ENCODE results near the gene FLCN. TPM values are rescaled to one million over a fixed set of nuclear protein-coding genes. Genes with fewer than 3 reads are reported as not detected.
"Not testable (repeated sequence)": the region's sequence is repeated elsewhere in the genome, so short reads cannot be mapped to it uniquely, and the experiment has no call there.

Gene FLCN
- polyA plus RNA-seq, 1 donor: 116 TPM

GRCh38 chr17:17264430-17264829, 27.5 kb upstream of the FLCN start:
- WGBS (ENCODE audit: insufficient coverage, low lambda C conversion rate): no CpG with 5 or more reads among the region's 2 CpGs

GRCh38 chr17:17258998-17259397, 22.0 kb upstream of the FLCN start:
- no peaks in the 10 kb centered on the region for H3K9me3 ChIP-seq (ENCODE audit: control insufficient read depth, low read depth, low read length)
- no peak for DNase-seq
- H3K27ac ChIP-seq (ENCODE audit: low read length): no peak overlapping the region
- H3K4me1 ChIP-seq (ENCODE audit: control insufficient read depth, insufficient read depth, low read length): no peaks in the 10 kb centered on the region
- peaks cover 65% of the 10 kb centered on the region for H3K36me3 ChIP-seq (ENCODE audit: control insufficient read depth, insufficient read depth, low read length)
- H3K4me3 ChIP-seq (ENCODE audit: low read length): no peak overlapping the region
- WGBS (ENCODE audit: insufficient coverage, low lambda C conversion rate): 100% methylated on average over 1 of the region's 4 CpGs
- no peaks in the 10 kb centered on the region for H3K27me3 ChIP-seq (ENCODE audit: control insufficient read depth, insufficient read depth, low read length)

More at GRCh38 chr17:17264430-17264829, 27.5 kb upstream of the FLCN start:
- peaks cover 64% of the 10 kb centered on the region for H3K36me3 ChIP-seq (ENCODE audit: control insufficient read depth, insufficient read depth, low read length)
- DNase-seq: no peak
- no peak overlapping the region for H3K27ac ChIP-seq (ENCODE audit: low read length)
- no peak overlapping the region for H3K4me3 ChIP-seq (ENCODE audit: low read length)
- H3K9me3 ChIP-seq (ENCODE audit: control insufficient read depth, low read depth, low read length): no peaks in the 10 kb centered on the region
- no peaks in the 10 kb centered on the region for H3K27me3 ChIP-seq (ENCODE audit: control insufficient read depth, insufficient read depth, low read length)
- no peaks in the 10 kb centered on the region for H3K4me1 ChIP-seq (ENCODE audit: control insufficient read depth, insufficient read depth, low read length)

- no peak for DNase-seq
- Histone ChIP-seq H3K4me3 (ENCODE audit: low read length) (no peak overlapping the region), H3K4me1 (ENCODE audit: control insufficient read depth, insufficient read depth, low read length) (no peaks in the 10 kb centered on the region), H3K9me3 (ENCODE audit: control insufficient read depth, low read depth, low read length) (no peaks in the 10 kb centered on the region), H3K27me3 (ENCODE audit: control insufficient read depth, insufficient read depth, low read length) (no peaks in the 10 kb centered on the region), H3K36me3 (ENCODE audit: control insufficient read depth, insufficient read depth, low read length) (peaks cover 70% of the 10 kb centered on the region), H3K27ac (ENCODE audit: low read length) (no peak overlapping the region)
- 80% methylated on average over 2 of the region's 7 CpGs for WGBS (ENCODE audit: insufficient coverage, low lambda C conversion rate)
These were observed 21.0 kb upstream of the FLCN start for GRCh38 chr17:17258011-17258410.

- no peaks in the 10 kb centered on the region for H3K9me3 ChIP-seq (ENCODE audit: control insufficient read depth, low read depth, low read length)
- H3K27me3 ChIP-seq (ENCODE audit: control insufficient read depth, insufficient read depth, low read length): no peaks in the 10 kb centered on the region
- no CpG with 5 or more reads among the region's 1 CpG for WGBS (ENCODE audit: insufficient coverage, low lambda C conversion rate)
- H3K27ac ChIP-seq (ENCODE audit: low read length): no peak overlapping the region
- no peak for DNase-seq
- peaks cover 71% of the 10 kb centered on the region for H3K36me3 ChIP-seq (ENCODE audit: control insufficient read depth, insufficient read depth, low read length)
- no peak overlapping the region for H3K4me3 ChIP-seq (ENCODE audit: low read length)
- no peaks in the 10 kb centered on the region for H3K4me1 ChIP-seq (ENCODE audit: control insufficient read depth, insufficient read depth, low read length)
These were observed 19.3 kb upstream of the FLCN start for GRCh38 chr17:17256316-17256715.

- not testable (repeated sequence) for H3K4me1 ChIP-seq (ENCODE audit: control insufficient read depth, insufficient read depth, low read length); DNase-seq; H3K9me3 ChIP-seq (ENCODE audit: control insufficient read depth, low read depth, low read length); H3K27me3 ChIP-seq (ENCODE audit: control insufficient read depth, insufficient read depth, low read length); H3K27ac ChIP-seq (ENCODE audit: low read length); H3K4me3 ChIP-seq (ENCODE audit: low read length)
- 93% methylated on average over 2 of the region's 11 CpGs for WGBS (ENCODE audit: insufficient coverage, low lambda C conversion rate)
- peaks cover 69% of the 10 kb centered on the region for H3K36me3 ChIP-seq (ENCODE audit: control insufficient read depth, insufficient read depth, low read length)
These were observed 18.7 kb upstream of the FLCN start for GRCh38 chr17:17255689-17256088.

GRCh38 chr17:17254036-17254435, 17.1 kb upstream of the FLCN start:
- Histone ChIP-seq H3K27me3 (ENCODE audit: control insufficient read depth, insufficient read depth, low read length) (no peaks in the 10 kb centered on the region), H3K4me1 (ENCODE audit: control insufficient read depth, insufficient read depth, low read length) (no peaks in the 10 kb centered on the region), H3K4me3 (ENCODE audit: low read length) (no peak overlapping the region), H3K9me3 (ENCODE audit: control insufficient read depth, low read depth, low read length) (no peaks in the 10 kb centered on the region), H3K36me3 (ENCODE audit: control insufficient read depth, insufficient read depth, low read length) (peaks cover 63% of the 10 kb centered on the region), H3K27ac (ENCODE audit: low read length) (no peak overlapping the region)
- 100% methylated on average over 1 of the region's 3 CpGs for WGBS (ENCODE audit: insufficient coverage, low lambda C conversion rate)
- DNase-seq: no peak

- WGBS (ENCODE audit: insufficient coverage, low lambda C conversion rate): no CpG with 5 or more reads among the region's 3 CpGs
- H3K4me3 ChIP-seq (ENCODE audit: low read length): no peak overlapping the region
These were observed 16.4 kb upstream of the FLCN start for GRCh38 chr17:17253406-17253805.

GRCh38 chr17:17252149-17252661, 15.2 kb upstream of the FLCN start:
- H3K27ac ChIP-seq (ENCODE audit: low read length): no peak overlapping the region
- no peaks in the 10 kb centered on the region for H3K4me1 ChIP-seq (ENCODE audit: control insufficient read depth, insufficient read depth, low read length)
- DNase-seq: no peak
- no peaks in the 10 kb centered on the region for H3K9me3 ChIP-seq (ENCODE audit: control insufficient read depth, low read depth, low read length)
- H3K4me3 ChIP-seq (ENCODE audit: low read length): no peak overlapping the region
- H3K27me3 ChIP-seq (ENCODE audit: control insufficient read depth, insufficient read depth, low read length): no peaks in the 10 kb centered on the region
- peaks cover 71% of the 10 kb centered on the region for H3K36me3 ChIP-seq (ENCODE audit: control insufficient read depth, insufficient read depth, low read length)
- WGBS (ENCODE audit: insufficient coverage, low lambda C conversion rate): no CpG with 5 or more reads among the region's 9 CpGs

More at GRCh38 chr17:17253406-17253805, 16.4 kb upstream of the FLCN start:
- Histone ChIP-seq H3K4me1 (ENCODE audit: control insufficient read depth, insufficient read depth, low read length) (no peaks in the 10 kb centered on the region), H3K9me3 (ENCODE audit: control insufficient read depth, low read depth, low read length) (no peaks in the 10 kb centered on the region), H3K36me3 (ENCODE audit: control insufficient read depth, insufficient read depth, low read length) (peaks cover 64% of the 10 kb centered on the region), H3K27me3 (ENCODE audit: control insufficient read depth, insufficient read depth, low read length) (no peaks in the 10 kb centered on the region), H3K27ac (ENCODE audit: low read length) (no peak overlapping the region)
- no peak for DNase-seq

GRCh38 chr17:17246879-17247278, 9.9 kb upstream of the FLCN start:
- WGBS (ENCODE audit: insufficient coverage, low lambda C conversion rate): 100% methylated on average over 1 of the region's 3 CpGs
- no peaks in the 10 kb centered on the region for H3K4me1 ChIP-seq (ENCODE audit: control insufficient read depth, insufficient read depth, low read length)
- no peak overlapping the region for H3K4me3 ChIP-seq (ENCODE audit: low read length)
- H3K9me3 ChIP-seq (ENCODE audit: control insufficient read depth, low read depth, low read length): no peaks in the 10 kb centered on the region
- H3K27ac ChIP-seq (ENCODE audit: low read length): no peak overlapping the region
- peaks cover 42% of the 10 kb centered on the region for H3K36me3 ChIP-seq (ENCODE audit: control insufficient read depth, insufficient read depth, low read length)
- no peaks in the 10 kb centered on the region for H3K27me3 ChIP-seq (ENCODE audit: control insufficient read depth, insufficient read depth, low read length)
- DNase-seq: no peak

GRCh38 chr17:17243163-17243562, 6.2 kb upstream of the FLCN start:
- Histone ChIP-seq H3K4me1 (ENCODE audit: control insufficient read depth, insufficient read depth, low read length) (no peaks in the 10 kb centered on the region), H3K36me3 (ENCODE audit: control insufficient read depth, insufficient read depth, low read length) (peaks cover 25% of the 10 kb centered on the region), H3K27ac (ENCODE audit: low read length) (no peak overlapping the region), H3K27me3 (ENCODE audit: control insufficient read depth, insufficient read depth, low read length) (no peaks in the 10 kb centered on the region), H3K4me3 (ENCODE audit: low read length) (no peak overlapping the region), H3K9me3 (ENCODE audit: control insufficient read depth, low read depth, low read length) (no peaks in the 10 kb centered on the region)
- DNase-seq: no peak
- WGBS (ENCODE audit: insufficient coverage, low lambda C conversion rate): no CpG with 5 or more reads among the region's 6 CpGs

GRCh38 chr17:17242246-17242645, 5.3 kb upstream of the FLCN start:
- no peaks in the 10 kb centered on the region for H3K27me3 ChIP-seq (ENCODE audit: control insufficient read depth, insufficient read depth, low read length)
- no peaks in the 10 kb centered on the region for H3K9me3 ChIP-seq (ENCODE audit: control insufficient read depth, low read depth, low read length)
- DNase-seq: no peak
- H3K4me3 ChIP-seq (ENCODE audit: low read length): no peak overlapping the region
- no CpG with 5 or more reads among the region's 7 CpGs for WGBS (ENCODE audit: insufficient coverage, low lambda C conversion rate)
- no peaks in the 10 kb centered on the region for H3K4me1 ChIP-seq (ENCODE audit: control insufficient read depth, insufficient read depth, low read length)
- H3K36me3 ChIP-seq (ENCODE audit: control insufficient read depth, insufficient read depth, low read length): peaks cover 16% of the 10 kb centered on the region
- no peak overlapping the region for H3K27ac ChIP-seq (ENCODE audit: low read length)
